ENCODE results near the gene CHCHD2. TPM values are rescaled to one million over a fixed set of nuclear protein-coding genes. Genes with fewer than 3 reads are reported as not detected.

CHCHD2 gene
- total and polyA plus RNA-seq, 9 of the 15 experiments (the other 6 are each of a cell fraction or from before 2014, with no cell fraction given): 145 to 1,044 (median 648) TPM

- TF ChIP-seq SRSF9 (IDR thresholded peaks at IDR 0.05; ENCODE audit: borderline replicate concordance, low read depth, low read length): no peak
- 0 out of 2 replicates have a peak, but pooled peaks have one; percentile 18 for TF ChIP-seq POLR2G (IDR thresholded peaks at IDR 0.05; ENCODE audit: low read depth, low read length)
- no peak for TF ChIP-seq PATZ1 (CRISPR knock-in tag; IDR thresholded peaks at IDR 0.05; ENCODE audit: borderline replicate concordance)
- TF ChIP-seq HOMEZ (CRISPR knock-in tag; IDR thresholded peaks at IDR 0.05): no peak
- no peak for TF ChIP-seq ZNF740 (CRISPR knock-in tag; IDR thresholded peaks at IDR 0.05)
- TF ChIP-seq ZNF740 (tag; IDR thresholded peaks at IDR 0.05): no peak
- TF ChIP-seq KDM1A (IDR thresholded peaks at IDR 0.05): no peak
- TF ChIP-seq CTBP1 (IDR thresholded peaks at IDR 0.05; ENCODE audit: borderline replicate concordance): no peak
- TF ChIP-seq ZBTB49 (CRISPR knock-in tag; IDR thresholded peaks at IDR 0.05; ENCODE audit: borderline replicate concordance): no peak
- no peak for TF ChIP-seq ZNF584 (CRISPR knock-in tag; IDR thresholded peaks at IDR 0.05; ENCODE audit: low read depth)
- peak; percentile 94 for TF ChIP-seq ATF3 (IDR thresholded peaks at IDR 0.05)
- TF ChIP-seq ATF3 (CRISPR knock-in tag; conservative IDR thresholded peaks at IDR 0.05): peak; percentile 65; the same call in 1 of the 2 replicates
- TF ChIP-seq ZNF133 (CRISPR knock-in tag; IDR thresholded peaks at IDR 0.05): no peak
- peak; percentile 89 for TF ChIP-seq DPF2 (IDR thresholded peaks at IDR 0.05)
- TF ChIP-seq NFIX (CRISPR knock-in tag; IDR thresholded peaks at IDR 0.05; ENCODE audit: low read depth): no peak
- 0 out of 2 replicates have a peak, but pooled peaks have one; percentile 14 for TF ChIP-seq MEF2D (tag; conservative IDR thresholded peaks at IDR 0.05; ENCODE audit: low read depth)
- no peak for TF ChIP-seq ZBTB43 (CRISPR knock-in tag; IDR thresholded peaks at IDR 0.05)
- TF ChIP-seq FOXK2 (conservative IDR thresholded peaks at IDR 0.05 in 1 of 2, IDR thresholded peaks at IDR 0.05 in 1 of 2; ENCODE audit: low read depth in 2 of 2): no peak
- TF ChIP-seq SLC30A9 (CRISPR knock-in tag; IDR thresholded peaks at IDR 0.05): no peak
Observed at GRCh38 chr7:56062382-56062781, 43.9 kb downstream of the CHCHD2 start (continued).

All from K562 (cell line).